Neural cell (in vitro differentiated cells): Measurements from ENCODE around the gene CDCP2. TPM values are rescaled to one million over a fixed set of nuclear protein-coding genes. Genes with fewer than 3 reads are reported as not detected.

Experiments
- H2AFZ ChIP-seq: fragments of 200-600, 300-800 bp; sonication (generic), shearing (Covaris generic); 2 replicates; pipeline ENCODE4 v1.6.0; 2014; ENCODE audit warnings: low read depth, mild to moderate bottlenecking, antibody characterized with exemption, low read length, moderate library complexity
- H3F3A ChIP-seq: fragments of 200-600 bp; shearing (Covaris generic); 2 replicates; pipeline ENCODE4 v1.6.1; 2016; ENCODE audit warnings: mild to moderate bottlenecking, moderate library complexity, mixed read lengths, antibody characterized with exemption, low read length; ENCODE audit not compliant: insufficient read depth, poor library complexity, severe bottlenecking
- H3K27ac ChIP-seq: fragments of 200-600, 300-800 bp; sonication (generic), shearing (Covaris generic); 2 replicates; pipeline ENCODE4 v1.5.1; 2014; ENCODE audit warnings: mild to moderate bottlenecking, low read length, moderate library complexity
- H3K27me3 ChIP-seq: fragments of 300-800, 200-600 bp; sonication (generic), shearing (Covaris generic); 2 replicates; pipeline ENCODE4 v1.6.0; 2014; ENCODE audit warnings: mild to moderate bottlenecking, low read depth, low read length, moderate library complexity; ENCODE audit not compliant: insufficient read depth
- H3K36me3 ChIP-seq: fragments of 300-800, 200-600 bp; sonication (generic), shearing (Covaris generic); 2 replicates; pipeline ENCODE4 v1.5.1; 2014; ENCODE audit warnings: mild to moderate bottlenecking, antibody characterized with exemption, low read length, moderate library complexity; ENCODE audit not compliant: insufficient read depth
- H3K4me2 ChIP-seq: fragments of 300-800, 200-600 bp; sonication (generic), shearing (Covaris generic); 2 replicates; pipeline ENCODE4 v1.6.0; 2014; ENCODE audit warnings: mild to moderate bottlenecking, low read length
- H3K4me3 ChIP-seq: fragments of 300-800, 200-600 bp; sonication (generic), shearing (Covaris generic); 2 replicates; pipeline ENCODE4 v1.5.1; 2014; ENCODE audit warnings: mild to moderate bottlenecking, low read length, moderate library complexity
- H3K79me2 ChIP-seq: fragments of 200-600 bp; shearing (Covaris generic); replicated peaks from 2 replicates; pipeline ENCODE4 v1.6.0; 2014; ENCODE audit warnings: mild to moderate bottlenecking, low read length, moderate library complexity; ENCODE audit not compliant: insufficient read depth
- H3K9ac ChIP-seq: fragments of 300-800, 200-600 bp; sonication (generic), shearing (Covaris generic); 2 replicates; pipeline ENCODE4 v1.6.1; 2016; ENCODE audit warnings: mild to moderate bottlenecking, low read length, mixed read lengths
- H3K9me2 ChIP-seq: fragments of 200-600 bp; shearing (Covaris generic); 2 replicates; pipeline ENCODE4 v1.6.1; 2016; ENCODE audit warnings: mild to moderate bottlenecking, low read length, mixed read lengths; ENCODE audit not compliant: insufficient read depth
- H3K9me3 ChIP-seq: fragments of 200-600, 300-800 bp; sonication (generic), shearing (Covaris generic); 2 replicates; pipeline ENCODE4 v1.6.1; 2016; ENCODE audit warnings: mild to moderate bottlenecking, mixed run types, low read length, moderate library complexity, mixed read lengths
- H4K20me1 ChIP-seq: fragments of 200-600 bp; shearing (Covaris generic); 2 replicates; pipeline ENCODE4 v1.6.1; 2016; ENCODE audit warnings: mild to moderate bottlenecking, mixed run types; ENCODE audit not compliant: insufficient read depth
- EP300 ChIP-seq: fragments of 450-650 bp; conservative IDR thresholded peaks from 2 replicates; pipeline ENCODE4 v1.6.1; 2014; ENCODE audit warnings: antibody characterized with exemption, mild to moderate bottlenecking, moderate library complexity; ENCODE audit not compliant: poor library complexity, severe bottlenecking
- EZH2 ChIP-seq: fragments of 200-600, 300-800 bp; shearing (Covaris generic), sonication (generic); IDR thresholded peaks from 2 replicates; pipeline ENCODE4 v1.6.1; 2014; ENCODE audit warnings: antibody characterized with exemption, low read length, borderline replicate concordance, mild to moderate bottlenecking; ENCODE audit not compliant: insufficient read depth, poor library complexity, severe bottlenecking
- MXI1 ChIP-seq: fragments of 450-650 bp; conservative IDR thresholded peaks from 2 replicates; pipeline ENCODE4 v1.6.1; 2014; ENCODE audit warnings: antibody characterized with exemption, mild to moderate bottlenecking; ENCODE audit not compliant: poor library complexity, severe bottlenecking
- POLR2AphosphoS5 ChIP-seq: IDR thresholded peaks from 2 replicates; pipeline ENCODE4 v1.6.1; 2012
- RAD21 ChIP-seq: fragments of 450-650 bp; conservative IDR thresholded peaks from 2 replicates; pipeline ENCODE4 v1.6.1; 2014; ENCODE audit warnings: antibody characterized with exemption, mild to moderate bottlenecking, moderate library complexity
- REST ChIP-seq: IDR thresholded peaks from 2 replicates; pipeline ENCODE4 v1.6.1; 2012; ENCODE audit warnings: borderline replicate concordance
- SMC3 ChIP-seq: fragments of 450-650 bp; conservative IDR thresholded peaks from 2 replicates; pipeline ENCODE4 v1.6.1; 2014; ENCODE audit warnings: antibody characterized with exemption, mild to moderate bottlenecking, moderate library complexity; ENCODE audit not compliant: poor library complexity
- TAF1 ChIP-seq: IDR thresholded peaks from 2 replicates; pipeline ENCODE4 v1.6.1; 2012; ENCODE audit warnings: low read depth
- polyA plus RNA-seq: library from polyadenylated mRNA; depleted of rRNA; stranded (reverse); fragments of >200 nt; gene quantifications from 2 replicates; pipeline ENCODE4 v1.2.3, GENCODE V29; 2014
- TF ChIP-seq, protein P1 (sequence below): fragments of 450-650 bp; IDR thresholded peaks from 2 replicates; pipeline ENCODE4 v1.5.1; 2014; ENCODE audit warnings: antibody characterized with exemption, mild to moderate bottlenecking, moderate library complexity; ENCODE audit not compliant: poor library complexity, severe bottlenecking

CDCP2 gene
- polyA plus RNA-seq, 1 donor from 2014 or later: not detected

GRCh38 chr1:54088385-54088784 is 64.4 kb downstream of the CDCP2 start:
- H3F3A ChIP-seq: no peaks in the 10 kb centered on the region
- H4K20me1 ChIP-seq: no peaks in the 10 kb centered on the region
- H3K36me3 ChIP-seq: no peaks in the 10 kb centered on the region
- no peaks in the 10 kb centered on the region for H3K9me3 ChIP-seq
- no peaks in the 10 kb centered on the region for H3K27me3 ChIP-seq
- no peak overlapping the region for H3K27ac ChIP-seq
- no peak for TF ChIP-seq RAD21
- TF ChIP-seq EP300: no peak
- TF ChIP-seq, protein P1, sequence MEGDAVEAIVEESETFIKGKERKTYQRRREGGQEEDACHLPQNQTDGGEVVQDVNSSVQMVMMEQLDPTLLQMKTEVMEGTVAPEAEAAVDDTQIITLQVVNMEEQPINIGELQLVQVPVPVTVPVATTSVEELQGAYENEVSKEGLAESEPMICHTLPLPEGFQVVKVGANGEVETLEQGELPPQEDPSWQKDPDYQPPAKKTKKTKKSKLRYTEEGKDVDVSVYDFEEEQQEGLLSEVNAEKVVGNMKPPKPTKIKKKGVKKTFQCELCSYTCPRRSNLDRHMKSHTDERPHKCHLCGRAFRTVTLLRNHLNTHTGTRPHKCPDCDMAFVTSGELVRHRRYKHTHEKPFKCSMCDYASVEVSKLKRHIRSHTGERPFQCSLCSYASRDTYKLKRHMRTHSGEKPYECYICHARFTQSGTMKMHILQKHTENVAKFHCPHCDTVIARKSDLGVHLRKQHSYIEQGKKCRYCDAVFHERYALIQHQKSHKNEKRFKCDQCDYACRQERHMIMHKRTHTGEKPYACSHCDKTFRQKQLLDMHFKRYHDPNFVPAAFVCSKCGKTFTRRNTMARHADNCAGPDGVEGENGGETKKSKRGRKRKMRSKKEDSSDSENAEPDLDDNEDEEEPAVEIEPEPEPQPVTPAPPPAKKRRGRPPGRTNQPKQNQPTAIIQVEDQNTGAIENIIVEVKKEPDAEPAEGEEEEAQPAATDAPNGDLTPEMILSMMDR: no peak
- TF ChIP-seq POLR2AphosphoS5: no peak
- no peak for TF ChIP-seq EZH2
- TF ChIP-seq SMC3: no peak
- TF ChIP-seq REST: no peak
- TF ChIP-seq TAF1: no peak
- TF ChIP-seq MXI1: no peak
- H3K79me2 ChIP-seq: no peaks in the 10 kb centered on the region
- no peak overlapping the region for H3K4me2 ChIP-seq
- no peak overlapping the region for H3K9ac ChIP-seq
- no peak overlapping the region for H3K4me3 ChIP-seq
- H2AFZ ChIP-seq: no peak overlapping the region
- H3K9me2 ChIP-seq: no peaks in the 10 kb centered on the region

DNA sequence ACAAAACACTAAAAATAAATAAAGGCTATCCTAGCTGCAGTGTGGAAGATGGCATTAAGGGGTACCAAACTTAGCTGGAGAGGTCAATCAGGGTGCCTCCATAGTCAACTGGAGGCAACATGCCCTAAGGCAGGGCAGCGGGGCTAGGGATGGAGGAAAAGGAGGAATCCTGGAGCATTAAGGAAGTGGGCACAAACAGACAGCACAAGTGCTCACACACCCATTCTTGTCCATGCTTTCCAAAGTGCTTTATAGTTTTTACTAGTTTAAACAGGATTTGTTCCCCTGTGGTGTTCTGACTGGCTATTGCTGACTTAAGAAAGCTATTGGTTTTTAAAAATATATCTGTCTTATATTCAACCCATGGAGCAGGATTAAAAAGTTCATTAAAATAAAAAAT is 66.0 kb downstream of the CDCP2 start:
- no peaks in the 10 kb centered on the region for H3K79me2 ChIP-seq
- no peaks in the 10 kb centered on the region for H3K9me2 ChIP-seq
- H3K27ac ChIP-seq: no peak overlapping the region
- no peak for TF ChIP-seq RAD21
- no peak overlapping the region for H3K4me2 ChIP-seq
- no peaks in the 10 kb centered on the region for H3F3A ChIP-seq
- no peak overlapping the region for H3K4me3 ChIP-seq
- H3K27me3 ChIP-seq: no peaks in the 10 kb centered on the region
- H3K36me3 ChIP-seq: no peaks in the 10 kb centered on the region
- no peak overlapping the region for H2AFZ ChIP-seq
- no peaks in the 10 kb centered on the region for H3K9me3 ChIP-seq
- H3K9ac ChIP-seq: no peak overlapping the region
- H4K20me1 ChIP-seq: no peaks in the 10 kb centered on the region

GRCh38 chr1:54084794-54085193 is 68.0 kb downstream of the CDCP2 start:
- no peaks in the 10 kb centered on the region for H3K9me3 ChIP-seq
- H3K4me3 ChIP-seq: no peak overlapping the region
- no peak overlapping the region for H3K9ac ChIP-seq
- no peaks in the 10 kb centered on the region for H3K36me3 ChIP-seq
- H3K4me2 ChIP-seq: no peak overlapping the region
- TF ChIP-seq REST (no peak), EP300 (no peak), RAD21 (no peak), MXI1 (no peak), SMC3 (no peak), POLR2AphosphoS5 (no peak), TAF1 (no peak), EZH2 (no peak)
- TF ChIP-seq, protein P1: no peak
- H3K27me3 ChIP-seq: no peaks in the 10 kb centered on the region
- H3K9me2 ChIP-seq: no peaks in the 10 kb centered on the region
- H3K79me2 ChIP-seq: no peaks in the 10 kb centered on the region
- H3F3A ChIP-seq: no peaks in the 10 kb centered on the region
- no peaks in the 10 kb centered on the region for H4K20me1 ChIP-seq
- no peak overlapping the region for H3K27ac ChIP-seq
- H2AFZ ChIP-seq: no peak overlapping the region
